Kidney epithelial cell (primary cell): ENCODE measurements around the gene SYPL1. TPM values are rescaled to one million over a fixed set of nuclear protein-coding genes. Genes with fewer than 3 reads are reported as not detected.

Experiments used
- DNase-seq: peaks from one replicate; pipeline ENCODE4 v3.0.0-alpha.2; 2010; ENCODE audit warnings: low read depth
- H3K27me3 ChIP-seq: 2 replicates; pipeline ENCODE4 v1.6.0; 2011; ENCODE audit warnings: low read length; ENCODE audit not compliant: control insufficient read depth, insufficient read depth
- H3K36me3 ChIP-seq: 2 replicates; pipeline ENCODE4 v1.5.1; 2011; ENCODE audit warnings: low read length; ENCODE audit not compliant: control insufficient read depth, insufficient read depth
- H3K4me3 ChIP-seq: 2 replicates; pipeline ENCODE4 v1.5.1; 2011; ENCODE audit warnings: low read depth, mild to moderate bottlenecking, control low read depth, low read length
- CTCF ChIP-seq: IDR thresholded peaks from 2 replicates; pipeline ENCODE4 v1.5.1; 2011; ENCODE audit warnings: mild to moderate bottlenecking, moderate library complexity, low read length, control low read depth, inconsistent platforms; ENCODE audit not compliant: insufficient read depth, poor library complexity, severe bottlenecking
- total RNA-seq: library from RNA; depleted of rRNA; stranded (reverse); fragments of >200 nt; gene quantifications from 2 replicates; pipeline ENCODE4 v1.2.3, GENCODE V29; 2015

Gene SYPL1
- total RNA-seq, 1 donor from 2014 or later = 69.0 TPM

GRCh38 chr7:106095634-106096033 lies 16.5 kb downstream of the SYPL1 start:
- Histone ChIP-seq H3K4me3 (no peak overlapping the region), H3K36me3 (no peaks in the 10 kb centered on the region), H3K27me3 (no peaks in the 10 kb centered on the region)
- TF ChIP-seq CTCF = no peak
- no peak for DNase-seq

- Histone ChIP-seq H3K36me3 (no peaks in the 10 kb centered on the region), H3K27me3 (no peaks in the 10 kb centered on the region), H3K4me3 (no peak overlapping the region)
- no peak for TF ChIP-seq CTCF
- DNase-seq = no peak
Observed at GRCh38 chr7:106094780-106095179, 17.3 kb downstream of the SYPL1 start.

GRCh38 chr7:106092204-106092603 lies 19.9 kb downstream of the SYPL1 start:
- H3K4me3 ChIP-seq = no peak overlapping the region
- H3K27me3 ChIP-seq = no peaks in the 10 kb centered on the region
- TF ChIP-seq CTCF = no peak
- no peaks in the 10 kb centered on the region for H3K36me3 ChIP-seq
- no peak for DNase-seq

GRCh38 chr7:106089647-106090046 lies 22.5 kb downstream of the SYPL1 start:
- no peak overlapping the region for H3K4me3 ChIP-seq
- H3K36me3 ChIP-seq = no peaks in the 10 kb centered on the region
- H3K27me3 ChIP-seq = no peaks in the 10 kb centered on the region
- no peak for TF ChIP-seq CTCF
- no peak for DNase-seq

- no peak for TF ChIP-seq CTCF
- no peaks in the 10 kb centered on the region for H3K27me3 ChIP-seq
- H3K36me3 ChIP-seq = no peaks in the 10 kb centered on the region
- no peak overlapping the region for H3K4me3 ChIP-seq
- DNase-seq = no peak
Observed at GRCh38 chr7:106088014-106088413, 24.1 kb downstream of the SYPL1 start.

- Histone ChIP-seq H3K27me3 (no peaks in the 10 kb centered on the region), H3K4me3 (no peak overlapping the region), H3K36me3 (no peaks in the 10 kb centered on the region)
- no peak for DNase-seq
- TF ChIP-seq CTCF = no peak
Observed at GRCh38 chr7:106086062-106086461, 26.1 kb downstream of the SYPL1 start.
